Neural cell (in vitro differentiated cells): ENCODE results near the gene IL21R. TPM values are rescaled to one million over a fixed set of nuclear protein-coding genes. Genes with fewer than 3 reads are reported as not detected.
"Not testable (repeated sequence)": the region's sequence is repeated elsewhere in the genome, so short reads cannot be mapped to it uniquely, and the experiment has no call there.

Source experiments
- H2AFZ ChIP-seq: fragments of 200-600, 300-800 bp; sonication (generic), shearing (Covaris generic); 2 replicates; pipeline ENCODE4 v1.6.0; 2014; ENCODE audit warnings: low read depth, mild to moderate bottlenecking, antibody characterized with exemption, low read length, moderate library complexity
- H3F3A ChIP-seq: fragments of 200-600 bp; shearing (Covaris generic); 2 replicates; pipeline ENCODE4 v1.6.1; 2016; ENCODE audit warnings: mild to moderate bottlenecking, moderate library complexity, mixed read lengths, antibody characterized with exemption, low read length; ENCODE audit not compliant: insufficient read depth, poor library complexity, severe bottlenecking
- H3K27ac ChIP-seq: fragments of 200-600, 300-800 bp; sonication (generic), shearing (Covaris generic); 2 replicates; pipeline ENCODE4 v1.5.1; 2014; ENCODE audit warnings: mild to moderate bottlenecking, low read length, moderate library complexity
- H3K27me3 ChIP-seq: fragments of 300-800, 200-600 bp; sonication (generic), shearing (Covaris generic); 2 replicates; pipeline ENCODE4 v1.6.0; 2014; ENCODE audit warnings: mild to moderate bottlenecking, low read depth, low read length, moderate library complexity; ENCODE audit not compliant: insufficient read depth
- H3K36me3 ChIP-seq: fragments of 300-800, 200-600 bp; sonication (generic), shearing (Covaris generic); 2 replicates; pipeline ENCODE4 v1.5.1; 2014; ENCODE audit warnings: mild to moderate bottlenecking, antibody characterized with exemption, low read length, moderate library complexity; ENCODE audit not compliant: insufficient read depth
- H3K4me2 ChIP-seq: fragments of 300-800, 200-600 bp; sonication (generic), shearing (Covaris generic); 2 replicates; pipeline ENCODE4 v1.6.0; 2014; ENCODE audit warnings: mild to moderate bottlenecking, low read length
- H3K4me3 ChIP-seq: fragments of 300-800, 200-600 bp; sonication (generic), shearing (Covaris generic); 2 replicates; pipeline ENCODE4 v1.5.1; 2014; ENCODE audit warnings: mild to moderate bottlenecking, low read length, moderate library complexity
- H3K79me2 ChIP-seq: fragments of 200-600 bp; shearing (Covaris generic); replicated peaks from 2 replicates; pipeline ENCODE4 v1.6.0; 2014; ENCODE audit warnings: mild to moderate bottlenecking, low read length, moderate library complexity; ENCODE audit not compliant: insufficient read depth
- H3K9ac ChIP-seq: fragments of 300-800, 200-600 bp; sonication (generic), shearing (Covaris generic); 2 replicates; pipeline ENCODE4 v1.6.1; 2016; ENCODE audit warnings: mild to moderate bottlenecking, low read length, mixed read lengths
- H3K9me2 ChIP-seq: fragments of 200-600 bp; shearing (Covaris generic); 2 replicates; pipeline ENCODE4 v1.6.1; 2016; ENCODE audit warnings: mild to moderate bottlenecking, low read length, mixed read lengths; ENCODE audit not compliant: insufficient read depth
- H3K9me3 ChIP-seq: fragments of 200-600, 300-800 bp; sonication (generic), shearing (Covaris generic); 2 replicates; pipeline ENCODE4 v1.6.1; 2016; ENCODE audit warnings: mild to moderate bottlenecking, mixed run types, low read length, moderate library complexity, mixed read lengths
- H4K20me1 ChIP-seq: fragments of 200-600 bp; shearing (Covaris generic); 2 replicates; pipeline ENCODE4 v1.6.1; 2016; ENCODE audit warnings: mild to moderate bottlenecking, mixed run types; ENCODE audit not compliant: insufficient read depth
- EP300 ChIP-seq: fragments of 450-650 bp; conservative IDR thresholded peaks from 2 replicates; pipeline ENCODE4 v1.6.1; 2014; ENCODE audit warnings: antibody characterized with exemption, mild to moderate bottlenecking, moderate library complexity; ENCODE audit not compliant: poor library complexity, severe bottlenecking
- EZH2 ChIP-seq: fragments of 200-600, 300-800 bp; shearing (Covaris generic), sonication (generic); IDR thresholded peaks from 2 replicates; pipeline ENCODE4 v1.6.1; 2014; ENCODE audit warnings: antibody characterized with exemption, low read length, borderline replicate concordance, mild to moderate bottlenecking; ENCODE audit not compliant: insufficient read depth, poor library complexity, severe bottlenecking
- MXI1 ChIP-seq: fragments of 450-650 bp; conservative IDR thresholded peaks from 2 replicates; pipeline ENCODE4 v1.6.1; 2014; ENCODE audit warnings: antibody characterized with exemption, mild to moderate bottlenecking; ENCODE audit not compliant: poor library complexity, severe bottlenecking
- POLR2AphosphoS5 ChIP-seq: IDR thresholded peaks from 2 replicates; pipeline ENCODE4 v1.6.1; 2012
- RAD21 ChIP-seq: fragments of 450-650 bp; conservative IDR thresholded peaks from 2 replicates; pipeline ENCODE4 v1.6.1; 2014; ENCODE audit warnings: antibody characterized with exemption, mild to moderate bottlenecking, moderate library complexity
- SMC3 ChIP-seq: fragments of 450-650 bp; conservative IDR thresholded peaks from 2 replicates; pipeline ENCODE4 v1.6.1; 2014; ENCODE audit warnings: antibody characterized with exemption, mild to moderate bottlenecking, moderate library complexity; ENCODE audit not compliant: poor library complexity
- TAF1 ChIP-seq: IDR thresholded peaks from 2 replicates; pipeline ENCODE4 v1.6.1; 2012; ENCODE audit warnings: low read depth
- polyA plus RNA-seq: library from polyadenylated mRNA; depleted of rRNA; stranded (reverse); fragments of >200 nt; gene quantifications from 2 replicates; pipeline ENCODE4 v1.2.3, GENCODE V29; 2014
- TF ChIP-seq, protein P1 (sequence below): fragments of 450-650 bp; IDR thresholded peaks from 2 replicates; pipeline ENCODE4 v1.5.1; 2014; ENCODE audit warnings: antibody characterized with exemption, mild to moderate bottlenecking, moderate library complexity; ENCODE audit not compliant: poor library complexity, severe bottlenecking
- TF ChIP-seq, protein P2 (sequence below): IDR thresholded peaks from 2 replicates; pipeline ENCODE4 v1.6.1; 2012; ENCODE audit warnings: borderline replicate concordance

IL21R gene
- polyA plus RNA-seq, 1 donor from 2014 or later, result not detected

DNA sequence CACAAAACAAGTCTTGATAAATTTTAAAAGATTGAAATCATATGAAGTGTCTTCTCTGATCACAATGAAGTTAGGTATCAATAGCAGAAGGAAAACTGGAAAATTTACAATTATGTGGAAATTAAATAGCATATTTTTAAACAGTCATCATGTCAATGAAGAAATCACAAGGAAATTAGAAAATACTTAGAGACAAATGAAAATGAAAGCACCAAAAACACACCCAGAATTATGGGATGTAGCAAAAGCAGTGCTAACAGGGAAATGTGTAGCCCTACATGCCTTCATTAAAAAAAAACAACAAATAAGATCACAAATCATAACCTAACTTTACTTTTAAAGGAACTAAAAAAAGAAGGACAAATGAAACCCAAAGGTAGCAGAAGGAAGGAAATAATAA, 7.5 kb upstream of the IL21R start:
- Histone ChIP-seq H3K27ac (no peak overlapping the region), H3K27me3 (no peaks in the 10 kb centered on the region), H3K4me2 (no peak overlapping the region), H3K79me2 (no peaks in the 10 kb centered on the region), H3K9me2 (no peaks in the 10 kb centered on the region), H2AFZ (no peak overlapping the region), H3F3A (no peaks in the 10 kb centered on the region), H4K20me1 (no peaks in the 10 kb centered on the region), H3K4me3 (no peak overlapping the region), H3K9me3 (peaks cover 9% of the 10 kb centered on the region), H3K36me3 (no peaks in the 10 kb centered on the region), H3K9ac (no peak overlapping the region)
- no peak for TF ChIP-seq MXI1
- no peak for TF ChIP-seq EP300
- TF ChIP-seq SMC3, result no peak
- no peak for TF ChIP-seq POLR2AphosphoS5
- no peak for TF ChIP-seq EZH2
- TF ChIP-seq, protein P1, sequence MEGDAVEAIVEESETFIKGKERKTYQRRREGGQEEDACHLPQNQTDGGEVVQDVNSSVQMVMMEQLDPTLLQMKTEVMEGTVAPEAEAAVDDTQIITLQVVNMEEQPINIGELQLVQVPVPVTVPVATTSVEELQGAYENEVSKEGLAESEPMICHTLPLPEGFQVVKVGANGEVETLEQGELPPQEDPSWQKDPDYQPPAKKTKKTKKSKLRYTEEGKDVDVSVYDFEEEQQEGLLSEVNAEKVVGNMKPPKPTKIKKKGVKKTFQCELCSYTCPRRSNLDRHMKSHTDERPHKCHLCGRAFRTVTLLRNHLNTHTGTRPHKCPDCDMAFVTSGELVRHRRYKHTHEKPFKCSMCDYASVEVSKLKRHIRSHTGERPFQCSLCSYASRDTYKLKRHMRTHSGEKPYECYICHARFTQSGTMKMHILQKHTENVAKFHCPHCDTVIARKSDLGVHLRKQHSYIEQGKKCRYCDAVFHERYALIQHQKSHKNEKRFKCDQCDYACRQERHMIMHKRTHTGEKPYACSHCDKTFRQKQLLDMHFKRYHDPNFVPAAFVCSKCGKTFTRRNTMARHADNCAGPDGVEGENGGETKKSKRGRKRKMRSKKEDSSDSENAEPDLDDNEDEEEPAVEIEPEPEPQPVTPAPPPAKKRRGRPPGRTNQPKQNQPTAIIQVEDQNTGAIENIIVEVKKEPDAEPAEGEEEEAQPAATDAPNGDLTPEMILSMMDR, result no peak
- TF ChIP-seq RAD21, result no peak

DNA sequence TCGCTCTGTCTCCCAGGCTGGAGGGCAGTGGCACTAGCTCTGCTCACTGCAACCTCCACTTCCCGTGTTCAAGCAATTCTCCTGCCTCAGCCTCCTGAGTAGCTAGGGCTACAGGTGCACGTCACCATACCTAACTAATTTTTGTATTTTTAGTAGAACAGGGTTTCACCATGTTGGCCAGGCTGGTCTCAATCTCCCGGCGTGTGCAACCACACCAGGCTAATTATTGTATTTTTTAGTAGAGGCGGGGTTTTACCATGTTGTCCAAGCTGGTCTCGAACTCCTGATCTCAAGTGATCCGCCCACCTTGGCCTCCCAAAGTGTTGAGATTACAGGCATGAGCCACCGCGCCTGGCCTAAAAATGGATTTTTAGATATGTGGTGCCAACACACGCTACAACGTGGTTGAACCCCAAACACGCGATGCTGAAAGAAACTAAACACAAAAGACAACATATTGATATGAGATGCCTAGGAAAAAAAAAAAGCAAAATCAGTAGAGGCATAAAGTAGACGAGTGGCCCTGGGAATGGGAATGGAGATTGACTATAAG, 3.6 kb upstream of the IL21R start:
- not testable (repeated sequence) for H3K9ac ChIP-seq, H3K27me3 ChIP-seq, H3K9me3 ChIP-seq, H3K4me3 ChIP-seq, H3K36me3 ChIP-seq, H3K4me2 ChIP-seq, H3K79me2 ChIP-seq, H4K20me1 ChIP-seq, H3K9me2 ChIP-seq, H3K27ac ChIP-seq, H3F3A ChIP-seq, H2AFZ ChIP-seq

DNA sequence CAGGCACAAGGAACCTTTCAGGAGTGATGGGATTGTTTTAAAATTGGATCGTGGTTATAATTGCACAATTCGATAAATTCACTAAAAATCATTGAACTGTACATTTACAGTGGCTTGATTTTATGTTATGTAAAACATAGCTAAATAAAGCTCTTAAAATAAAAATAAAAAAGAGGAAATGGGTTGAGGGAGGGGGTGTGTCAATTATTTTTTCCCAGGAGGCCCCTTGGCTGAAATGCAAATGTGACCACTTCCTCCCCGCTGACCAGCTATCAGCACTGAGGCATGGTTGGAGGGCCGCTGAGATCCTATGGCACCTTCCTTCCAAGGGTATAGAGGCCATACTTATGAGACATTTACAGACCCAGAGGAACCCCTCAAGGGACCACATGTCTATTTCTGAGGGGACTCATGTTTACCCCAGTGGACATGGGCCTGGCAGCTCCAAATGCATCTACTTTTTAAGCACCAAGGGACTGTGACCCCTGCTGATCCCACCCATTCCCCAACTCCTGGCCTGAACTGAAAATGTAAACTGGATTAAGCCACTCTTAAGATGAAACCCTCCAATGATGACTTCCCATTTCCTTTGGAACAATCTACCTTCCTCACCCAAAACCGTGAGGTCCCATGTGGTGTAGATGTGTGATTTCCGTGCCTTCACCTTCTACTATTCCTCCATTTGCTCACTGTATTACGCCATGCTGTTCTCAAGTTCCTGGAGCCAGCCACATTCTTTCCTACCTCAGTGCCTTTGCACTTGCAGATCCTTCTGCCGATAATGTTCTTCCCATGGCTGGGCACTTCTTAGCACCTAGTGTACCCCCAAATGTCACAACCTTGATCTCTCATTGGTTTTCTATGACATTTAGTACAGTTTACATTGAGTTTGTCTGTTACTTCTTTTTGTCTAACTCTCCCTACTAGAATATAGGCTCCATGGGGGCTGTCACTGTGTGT, 2.8 kb upstream of the IL21R start:
- no peaks in the 10 kb centered on the region for H3K9me3 ChIP-seq
- H4K20me1 ChIP-seq, result no peaks in the 10 kb centered on the region
- H3K27ac ChIP-seq, result no peak overlapping the region
- no peaks in the 10 kb centered on the region for H3K36me3 ChIP-seq
- H3K27me3 ChIP-seq, result no peaks in the 10 kb centered on the region
- H2AFZ ChIP-seq, result no peak overlapping the region
- no peaks in the 10 kb centered on the region for H3K9me2 ChIP-seq
- no peaks in the 10 kb centered on the region for H3K79me2 ChIP-seq
- H3K4me2 ChIP-seq, result no peak overlapping the region
- H3K9ac ChIP-seq, result no peak overlapping the region
- no peak overlapping the region for H3K4me3 ChIP-seq
- TF ChIP-seq EP300 (no peak), POLR2AphosphoS5 (no peak), MXI1 (no peak), TAF1 (no peak), SMC3 (no peak), EZH2 (no peak), RAD21 (no peak)
- TF ChIP-seq, protein P1, result no peak
- TF ChIP-seq, protein P2, sequence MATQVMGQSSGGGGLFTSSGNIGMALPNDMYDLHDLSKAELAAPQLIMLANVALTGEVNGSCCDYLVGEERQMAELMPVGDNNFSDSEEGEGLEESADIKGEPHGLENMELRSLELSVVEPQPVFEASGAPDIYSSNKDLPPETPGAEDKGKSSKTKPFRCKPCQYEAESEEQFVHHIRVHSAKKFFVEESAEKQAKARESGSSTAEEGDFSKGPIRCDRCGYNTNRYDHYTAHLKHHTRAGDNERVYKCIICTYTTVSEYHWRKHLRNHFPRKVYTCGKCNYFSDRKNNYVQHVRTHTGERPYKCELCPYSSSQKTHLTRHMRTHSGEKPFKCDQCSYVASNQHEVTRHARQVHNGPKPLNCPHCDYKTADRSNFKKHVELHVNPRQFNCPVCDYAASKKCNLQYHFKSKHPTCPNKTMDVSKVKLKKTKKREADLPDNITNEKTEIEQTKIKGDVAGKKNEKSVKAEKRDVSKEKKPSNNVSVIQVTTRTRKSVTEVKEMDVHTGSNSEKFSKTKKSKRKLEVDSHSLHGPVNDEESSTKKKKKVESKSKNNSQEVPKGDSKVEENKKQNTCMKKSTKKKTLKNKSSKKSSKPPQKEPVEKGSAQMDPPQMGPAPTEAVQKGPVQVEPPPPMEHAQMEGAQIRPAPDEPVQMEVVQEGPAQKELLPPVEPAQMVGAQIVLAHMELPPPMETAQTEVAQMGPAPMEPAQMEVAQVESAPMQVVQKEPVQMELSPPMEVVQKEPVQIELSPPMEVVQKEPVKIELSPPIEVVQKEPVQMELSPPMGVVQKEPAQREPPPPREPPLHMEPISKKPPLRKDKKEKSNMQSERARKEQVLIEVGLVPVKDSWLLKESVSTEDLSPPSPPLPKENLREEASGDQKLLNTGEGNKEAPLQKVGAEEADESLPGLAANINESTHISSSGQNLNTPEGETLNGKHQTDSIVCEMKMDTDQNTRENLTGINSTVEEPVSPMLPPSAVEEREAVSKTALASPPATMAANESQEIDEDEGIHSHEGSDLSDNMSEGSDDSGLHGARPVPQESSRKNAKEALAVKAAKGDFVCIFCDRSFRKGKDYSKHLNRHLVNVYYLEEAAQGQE, result no peak
- no peaks in the 10 kb centered on the region for H3F3A ChIP-seq
